HTR-8/SVneo (cell line): ENCODE measurements around the gene PREB.
"Not testable (repeated sequence)": the region's sequence is repeated elsewhere in the genome, so short reads cannot be mapped to it uniquely, and the experiment has no call there.

Experiments used
- DNase-seq: peaks from one replicate; pipeline ENCODE4 v3.0.0; 2011; ENCODE audit warnings: low spot score, mixed read lengths; ENCODE audit not compliant: insufficient read length
- FAIRE-seq: peaks from 2 replicates; lab custom pipeline; 2011; peaks lifted over from hg19 to GRCh38; lab: Jason Lieb, UNC

Gene PREB, protein sequence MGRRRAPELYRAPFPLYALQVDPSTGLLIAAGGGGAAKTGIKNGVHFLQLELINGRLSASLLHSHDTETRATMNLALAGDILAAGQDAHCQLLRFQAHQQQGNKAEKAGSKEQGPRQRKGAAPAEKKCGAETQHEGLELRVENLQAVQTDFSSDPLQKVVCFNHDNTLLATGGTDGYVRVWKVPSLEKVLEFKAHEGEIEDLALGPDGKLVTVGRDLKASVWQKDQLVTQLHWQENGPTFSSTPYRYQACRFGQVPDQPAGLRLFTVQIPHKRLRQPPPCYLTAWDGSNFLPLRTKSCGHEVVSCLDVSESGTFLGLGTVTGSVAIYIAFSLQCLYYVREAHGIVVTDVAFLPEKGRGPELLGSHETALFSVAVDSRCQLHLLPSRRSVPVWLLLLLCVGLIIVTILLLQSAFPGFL

GRCh38 chr2:27133905-27134780, at the start of gene PREB:
Gene PREB, minus strand, starts transcription at chr2:27134636. Its CDS starts 215 bp downstream, at chr2:27134421.
- DNase-seq (peak; percentile 99), FAIRE-seq (peak; percentile 99)

- no peak for FAIRE-seq
Observed at GRCh38 chr2:27184115-27184514, 49.7 kb upstream of the PREB start.

GRCh38 chr2:27182346-27182745, 47.9 kb upstream of the PREB start:
- no peak for DNase-seq
- FAIRE-seq: no peak

More at GRCh38 chr2:27184115-27184514, 49.7 kb upstream of the PREB start:
- DNase-seq: no peak

DNA sequence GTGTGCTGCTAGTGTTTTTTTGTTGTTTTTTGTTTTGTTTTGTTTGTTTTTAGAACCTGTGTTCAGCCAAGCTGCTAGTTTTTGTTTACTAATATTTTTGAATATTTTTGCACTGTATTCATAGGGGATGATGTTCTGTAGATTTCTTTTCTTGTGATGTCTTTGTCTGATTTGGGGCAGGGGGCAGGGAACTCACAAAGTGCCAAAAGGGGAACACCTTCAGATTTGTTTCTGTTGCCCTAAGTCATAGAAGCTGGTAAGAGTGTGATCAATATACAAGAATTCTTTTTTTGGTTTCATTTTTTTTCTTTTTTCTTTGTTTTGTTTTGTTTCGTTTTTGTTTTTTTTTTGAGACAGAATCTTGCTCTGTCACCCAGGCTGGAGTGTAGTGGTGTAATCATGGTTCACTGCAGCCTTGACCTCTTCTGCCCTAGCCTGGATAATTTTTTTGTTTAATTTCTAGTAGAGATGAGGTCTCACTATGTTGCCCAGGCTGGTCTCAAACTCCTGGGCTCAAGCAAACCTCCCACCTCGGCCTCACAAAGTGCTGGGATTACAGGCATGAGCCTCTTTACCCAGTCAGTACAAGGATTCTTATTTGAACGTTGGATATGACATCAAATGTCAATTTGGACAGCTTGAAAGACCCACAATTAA, 45.0 kb upstream of the PREB start:
- DNase-seq: no peak
- FAIRE-seq: no peak

DNA sequence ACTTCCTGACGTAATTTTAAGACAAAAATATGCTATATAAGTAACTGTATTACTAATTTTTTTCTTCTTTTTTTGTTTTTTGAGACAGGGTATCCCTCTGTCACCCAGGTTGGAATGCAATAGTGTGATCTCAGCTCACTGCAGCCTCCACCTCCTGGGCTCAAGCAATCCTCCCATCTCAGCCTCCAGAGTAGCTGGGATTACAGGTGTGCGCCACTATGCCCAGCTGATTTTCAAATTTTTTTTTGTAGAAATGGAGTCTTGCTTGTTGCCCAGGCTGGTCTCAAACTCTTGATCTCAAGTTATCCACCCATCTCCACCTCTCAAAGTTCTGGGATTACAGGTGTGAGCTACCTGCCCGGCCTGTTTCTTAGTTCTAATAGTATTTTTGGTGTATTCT, 44.0 kb upstream of the PREB start:
- no peak for FAIRE-seq
- no peak for DNase-seq

DNA sequence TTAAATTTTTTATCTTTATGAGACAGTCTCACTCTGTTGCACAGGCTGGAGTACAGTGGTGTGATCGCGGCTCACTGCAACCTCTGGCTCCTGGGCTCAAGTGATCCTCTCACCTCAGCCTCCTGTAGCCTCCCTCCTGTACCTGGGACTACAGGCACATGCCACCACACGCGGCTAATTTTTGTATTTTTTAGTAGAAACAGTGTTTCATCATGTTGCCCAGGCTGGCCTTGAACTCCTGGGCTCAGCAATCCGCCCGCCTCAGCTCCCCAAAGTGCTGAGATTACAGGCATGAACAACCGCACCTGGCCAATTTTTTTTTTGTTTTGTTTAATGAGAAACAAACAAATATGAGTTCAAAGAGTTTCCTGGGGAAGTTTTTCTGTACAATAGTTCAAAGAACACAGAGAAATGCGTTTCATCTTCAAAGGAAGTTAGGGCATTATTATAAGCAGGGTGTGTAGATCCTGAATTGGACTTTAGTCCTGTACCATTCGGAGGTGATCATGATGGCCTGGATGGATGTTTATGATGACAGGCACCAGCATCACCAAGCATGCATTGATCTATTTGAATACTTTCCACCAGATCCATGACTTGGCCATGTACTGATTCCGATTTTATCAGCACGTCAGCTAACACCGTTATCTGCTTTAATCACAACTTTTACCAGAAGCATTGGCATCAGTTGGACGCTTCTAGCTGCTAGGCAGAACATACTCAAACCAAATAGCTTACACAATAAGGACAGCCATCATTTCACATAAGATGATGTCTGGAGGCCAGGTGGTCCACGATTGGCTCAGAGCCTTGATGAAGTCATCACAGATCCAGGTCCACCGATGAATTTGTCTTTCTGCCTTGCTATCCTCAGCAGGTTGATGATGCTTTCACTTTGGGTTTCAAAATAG, 43.3 kb upstream of the PREB start:
- no peak for FAIRE-seq

DNA sequence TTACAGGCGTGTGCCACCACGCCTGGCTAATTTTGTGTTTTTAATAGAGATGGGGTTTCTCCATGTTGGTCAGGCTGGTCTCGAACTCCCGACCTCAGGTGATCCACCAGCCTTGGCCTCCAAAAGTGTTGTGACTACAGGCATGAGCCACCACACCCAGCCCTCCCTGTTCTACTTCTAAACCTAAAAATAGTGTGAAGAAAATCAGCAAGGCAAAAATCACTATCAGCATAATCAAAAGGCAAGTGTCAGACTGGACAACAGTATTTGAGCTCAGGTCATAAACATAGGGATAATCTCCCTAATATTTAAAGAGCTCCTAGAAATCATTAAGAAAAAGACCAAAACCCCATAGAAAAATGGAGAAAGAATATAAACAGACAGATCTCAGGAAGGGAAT, 41.3 kb upstream of the PREB start:
- DNase-seq, FAIRE-seq: not testable (repeated sequence)

More for the DNA sequence above, 43.3 kb upstream of the PREB start:
- no peak for DNase-seq

- FAIRE-seq (no peak), DNase-seq (no peak)
Observed at GRCh38 chr2:27175330-27175729, 40.9 kb upstream of the PREB start.

DNA sequence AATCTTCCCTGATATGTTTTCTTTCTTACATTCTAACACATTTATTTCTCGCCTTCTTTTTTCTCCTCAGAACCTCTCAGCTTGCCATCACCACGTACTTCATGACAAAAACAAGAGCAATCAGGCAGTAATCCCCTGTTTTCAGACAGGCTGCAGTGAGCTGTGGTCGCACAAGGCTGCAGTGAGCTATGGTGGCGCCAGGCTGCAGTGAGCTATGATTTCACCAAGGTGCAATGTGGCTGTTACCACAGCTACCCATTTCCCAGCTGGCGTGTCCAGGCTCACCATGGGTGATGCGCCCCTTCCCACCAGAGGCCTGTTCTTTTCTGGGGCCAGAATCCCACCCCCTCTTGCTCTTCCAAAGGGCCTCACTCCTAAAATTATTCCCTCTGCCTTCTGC, 40.2 kb upstream of the PREB start:
- DNase-seq (no peak), FAIRE-seq (no peak)

- DNase-seq: no peak
- FAIRE-seq: no peak
Observed at GRCh38 chr2:27171351-27171848, 37.0 kb upstream of the PREB start.

DNA sequence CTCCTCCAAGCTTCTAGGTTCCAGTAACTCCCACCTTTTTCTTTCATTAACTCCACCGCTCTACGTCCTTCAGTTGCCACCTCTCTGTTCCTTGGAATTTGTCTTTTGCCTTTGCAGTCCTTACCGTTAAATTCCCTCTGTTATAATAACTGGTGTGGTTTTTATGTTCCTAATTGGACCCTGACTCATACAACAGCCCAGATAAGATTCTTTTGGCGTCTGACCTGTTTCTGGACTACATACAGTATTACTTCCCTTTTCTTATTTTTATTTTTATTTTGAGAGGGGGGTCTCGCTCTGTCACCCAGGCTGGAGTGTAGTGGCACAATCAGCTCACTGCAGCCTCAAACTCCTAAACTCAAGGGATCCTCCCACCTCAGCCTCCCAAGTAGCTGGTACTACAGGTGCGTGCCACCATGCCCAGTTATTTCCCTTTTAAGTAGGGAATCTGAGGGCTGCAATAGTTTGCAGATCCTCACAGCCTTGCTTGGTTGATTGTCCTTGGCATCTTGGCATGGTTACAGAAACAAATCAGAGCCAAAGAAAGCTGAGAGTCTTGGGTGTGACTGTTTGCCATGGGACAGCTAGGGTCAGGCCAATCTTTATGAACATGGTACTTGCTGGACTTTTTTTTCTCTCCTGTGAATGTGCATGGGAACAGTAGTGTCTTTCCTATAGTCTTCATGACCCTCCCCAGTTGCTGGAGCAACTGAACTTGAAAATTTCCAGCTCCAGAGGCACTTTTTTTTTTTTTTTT, 36.3 kb upstream of the PREB start:
- no peak for FAIRE-seq
- no peak for DNase-seq

DNA sequence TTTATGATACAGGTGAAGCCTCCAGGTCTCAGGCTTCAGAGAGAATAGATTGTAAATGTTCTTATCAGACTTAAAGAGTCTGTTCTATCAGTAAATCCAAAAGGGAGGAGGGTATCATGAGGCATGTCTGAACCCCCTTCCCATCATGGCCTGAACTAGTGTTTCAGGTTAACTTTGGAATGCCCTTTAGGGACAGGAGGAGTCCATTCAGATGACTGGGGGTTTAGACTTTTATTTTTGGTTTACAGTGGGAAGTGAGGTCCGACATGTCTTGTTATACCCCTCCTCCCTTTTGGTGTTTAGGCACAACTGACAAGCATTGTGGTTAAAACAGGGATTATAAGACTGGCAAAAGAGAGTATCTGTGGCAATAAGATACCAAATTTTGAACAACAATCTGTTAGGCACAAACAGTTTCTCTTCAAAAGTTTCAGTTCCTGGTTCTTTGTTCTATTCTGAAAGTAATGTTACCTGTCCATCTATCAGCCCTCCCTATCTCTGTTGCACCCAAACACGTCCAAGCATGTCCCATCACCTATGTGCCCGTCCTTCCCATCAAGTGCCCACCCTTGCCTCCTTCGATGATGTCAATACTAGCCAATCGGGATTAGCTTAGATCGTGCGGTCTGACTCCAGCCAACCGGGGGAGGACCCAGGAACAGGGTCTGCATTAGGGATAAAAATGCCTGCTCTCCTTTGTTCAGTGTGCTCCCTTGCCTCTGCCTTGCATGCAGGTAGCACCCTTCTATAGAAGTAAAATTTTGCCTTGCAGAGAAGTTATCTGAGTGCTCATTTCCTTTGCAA, 30.7 kb upstream of the PREB start:
- no peak for DNase-seq
- no peak for FAIRE-seq

GRCh38 chr2:27162151-27163121, 28.0 kb upstream of the PREB start:
- FAIRE-seq (no peak), DNase-seq (no peak)

- FAIRE-seq (no peak), DNase-seq (no peak)
Observed at GRCh38 chr2:27160191-27160590, 25.8 kb upstream of the PREB start.

GRCh38 chr2:27159271-27159670, 24.8 kb upstream of the PREB start:
- no peak for FAIRE-seq

GRCh38 chr2:27158468-27158867, 24.0 kb upstream of the PREB start:
- FAIRE-seq: no peak

More at GRCh38 chr2:27159271-27159670, 24.8 kb upstream of the PREB start:
- DNase-seq: no peak

DNA sequence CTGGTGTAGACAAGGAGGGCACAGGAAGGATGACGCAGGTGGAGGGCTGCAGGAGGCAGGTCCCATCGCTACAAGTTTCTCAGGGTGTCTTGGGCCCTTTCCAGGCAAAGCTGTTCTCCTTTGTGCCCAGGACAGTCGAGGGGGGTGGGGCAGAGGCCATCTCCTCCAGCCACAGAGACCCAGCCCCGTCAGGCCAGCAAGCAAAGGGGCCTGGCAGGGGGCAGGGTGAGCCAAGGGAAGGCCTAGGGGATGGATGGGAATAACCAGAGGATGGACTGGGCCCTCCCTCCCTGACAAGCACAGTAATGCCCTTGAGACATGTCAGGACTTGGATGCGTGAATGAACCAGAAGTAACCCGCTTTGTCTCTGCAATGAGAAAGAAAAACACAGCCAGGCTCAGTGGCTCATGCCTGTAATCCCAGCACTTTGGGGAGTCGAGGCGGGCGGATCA, 20.7 kb upstream of the PREB start:
- FAIRE-seq (no peak), DNase-seq (no peak)

More at GRCh38 chr2:27158468-27158867, 24.0 kb upstream of the PREB start:
- DNase-seq: no peak
